Thoracic aorta (tissue), 2 donors: ENCODE measurements around the gene FAM111A. TPM values are rescaled to one million over a fixed set of nuclear protein-coding genes. Genes with fewer than 3 reads are reported as not detected.

ENCODE experiments used
- ATAC-seq: fragments of 150-250 bp; one replicate; pipeline ENCODE4 v1.8.0; 2017; ENCODE audit warnings: low read depth; ENCODE audit not compliant: insufficient number of reproducible peaks, low FRiP score
- DNase-seq: peaks from one replicate; pipeline ENCODE4 v3.0.0-alpha.2; 2020; ENCODE audit warnings: low spot score
- H3K27ac ChIP-seq, 2 donors: fragments of 200-600 bp; sonication (generic); 1 replicate in 1 of 2; 2 replicates in 1 of 2; pipeline ENCODE4 v1.5.1; 2016; ENCODE audit warnings: mild to moderate bottlenecking in 2 of 2, moderate library complexity in 2 of 2
- H3K27me3 ChIP-seq: fragments of 200-600 bp; sonication (generic); replicated peaks from 2 replicates; pipeline ENCODE4 v1.6.0; 2016; ENCODE audit warnings: mild to moderate bottlenecking; ENCODE audit not compliant: insufficient read depth
- H3K36me3 ChIP-seq: fragments of 200-600 bp; sonication (generic); one replicate; pipeline ENCODE4 v1.5.1; 2016
- H3K4me1 ChIP-seq, 2 donors: fragments of 200-600 bp; sonication (generic); 1 replicate in 1 of 2; 2 replicates in 1 of 2; pipeline versions ENCODE4 v1.5.1 to v1.6.0; 2016; ENCODE audit warnings: low read depth in 2 of 2, mild to moderate bottlenecking in 1 of 2; ENCODE audit not compliant: control insufficient read depth in 1 of 2
- H3K4me3 ChIP-seq: fragments of 200-600 bp; sonication (generic); 2 replicates; pipeline ENCODE4 v1.5.1; 2016; ENCODE audit warnings: mild to moderate bottlenecking
- H3K9me3 ChIP-seq: fragments of 200-600 bp; sonication (generic); 2 replicates; pipeline ENCODE4 v1.5.1; 2016
- CTCF ChIP-seq: fragments of 200-600 bp; sonication (generic); IDR thresholded peaks from one replicate; pipeline ENCODE4 v1.5.1; 2019; ENCODE audit warnings: antibody characterized with exemption
- total RNA-seq, 2 donors: library from RNA; depleted of rRNA; stranded (reverse); fragments of >200 nt; gene quantifications; one replicate each; pipeline versions ENCODE4 v1.1.0 to v1.2.3, GENCODE V29; 2016

Gene FAM111A
- total RNA-seq, 2 donors from 2014 or later = 23.6 to 35.6 TPM

- peak overlapping the region; percentile 94 for H3K4me3 ChIP-seq
- TF ChIP-seq CTCF = no peak
- H3K4me1 ChIP-seq = peaks cover 0 to 17% of the 10 kb centered on the region in 2 donors
- no peaks in the 10 kb centered on the region for H3K9me3 ChIP-seq
- no peak for DNase-seq
- no peaks in the 10 kb centered on the region for H3K27me3 ChIP-seq
- H3K36me3 ChIP-seq = no peaks in the 10 kb centered on the region
- ATAC-seq = no peak
- no peak overlapping the region for H3K27ac ChIP-seq
Measured at GRCh38 chr11:59172345-59173079, 29.9 kb downstream of the FAM111A start.

DNA sequence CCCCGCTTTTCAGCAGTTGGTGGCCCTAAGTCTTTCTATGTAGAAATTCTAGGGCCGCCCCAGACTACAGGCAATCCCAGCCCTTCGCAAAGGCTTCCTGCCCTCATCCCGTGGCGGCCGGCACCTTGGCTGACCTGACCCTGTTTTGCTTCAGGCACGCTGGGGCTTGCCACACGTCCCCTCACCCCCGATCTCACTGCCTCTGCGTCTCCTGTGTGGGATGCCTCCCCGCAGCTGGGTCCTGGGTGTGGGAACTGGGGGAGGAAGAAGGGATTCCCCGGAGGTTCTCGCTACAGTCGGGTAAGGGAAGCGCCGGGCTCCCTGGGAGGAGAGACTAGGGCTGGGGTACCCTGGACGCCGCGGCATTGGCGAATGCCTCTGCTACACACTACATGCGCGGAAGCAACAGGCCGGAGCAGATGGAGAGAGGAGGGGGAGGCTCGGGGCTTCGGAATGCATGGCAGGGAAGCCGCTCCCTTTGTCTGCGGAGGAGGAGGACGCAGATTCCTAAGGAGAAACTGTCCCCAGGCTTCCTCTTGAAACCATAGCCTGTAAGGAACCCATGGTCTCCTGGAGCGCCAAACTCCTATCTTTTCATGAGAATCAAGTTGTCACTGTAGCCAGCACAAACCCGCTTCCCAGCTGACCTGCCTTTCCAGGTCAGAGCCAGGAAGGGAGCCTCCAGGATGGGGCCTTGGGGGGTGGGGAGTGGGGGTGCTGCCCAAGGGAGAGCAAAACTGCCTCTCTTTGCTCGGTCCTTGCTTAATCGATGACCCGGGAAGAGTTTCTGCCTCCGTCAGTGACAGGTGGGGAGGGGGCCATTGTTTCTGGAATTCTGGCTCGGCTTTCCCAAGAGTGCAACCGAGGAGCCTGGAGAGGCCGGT lies 30.7 kb downstream of the FAM111A start:
- DNase-seq = no peak
- no peaks in the 10 kb centered on the region for H3K9me3 ChIP-seq
- no peak overlapping the region for H3K27ac ChIP-seq
- no peak for TF ChIP-seq CTCF
- peaks cover 0 to 17% of the 10 kb centered on the region in 2 donors for H3K4me1 ChIP-seq
- H3K27me3 ChIP-seq = no peaks in the 10 kb centered on the region
- no peak for ATAC-seq
- peak overlapping the region; percentile 94 for H3K4me3 ChIP-seq
- no peaks in the 10 kb centered on the region for H3K36me3 ChIP-seq

DNA sequence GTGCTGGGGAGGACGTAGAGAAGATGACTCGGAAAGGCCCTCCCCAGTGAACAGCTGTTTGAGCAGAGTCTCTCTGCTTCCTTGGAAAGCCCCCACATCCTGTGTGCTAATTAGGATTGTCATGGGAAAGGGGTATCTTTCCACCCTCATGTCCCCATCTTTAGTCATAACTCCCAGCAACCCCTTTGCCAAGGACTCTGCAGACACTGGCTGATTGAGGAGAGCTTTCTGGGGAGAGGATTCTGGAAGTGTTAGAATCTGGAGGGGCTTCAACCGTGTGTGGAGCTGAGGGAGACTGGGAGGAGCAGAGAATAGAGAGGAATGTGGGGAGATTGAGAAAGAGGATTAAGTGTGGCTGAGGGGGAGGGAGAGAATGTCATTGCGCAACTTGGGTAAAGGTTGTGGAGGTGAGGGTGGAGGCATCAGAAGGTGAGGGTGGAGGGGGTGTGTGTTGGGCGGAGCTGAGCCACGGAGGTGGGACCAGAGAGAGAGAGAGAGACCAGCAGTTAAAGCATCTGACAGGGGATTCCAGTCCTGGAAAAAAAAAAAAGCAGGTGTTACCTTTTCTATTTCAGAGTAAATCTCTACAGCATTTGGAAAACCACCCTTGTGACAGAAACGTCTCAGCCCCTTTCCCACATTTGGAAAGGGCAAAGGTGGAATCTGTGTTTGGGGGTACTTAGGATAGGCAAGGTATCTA lies 31.5 kb downstream of the FAM111A start:
- peaks cover 0 to 17% of the 10 kb centered on the region in 2 donors for H3K4me1 ChIP-seq
- H3K4me3 ChIP-seq = peak overlapping the region; percentile 94
- no peak for TF ChIP-seq CTCF
- no peak overlapping the region for H3K27ac ChIP-seq
- DNase-seq (no peak), ATAC-seq (no peak)
- no peaks in the 10 kb centered on the region for H3K36me3 ChIP-seq
- H3K27me3 ChIP-seq = no peaks in the 10 kb centered on the region
- H3K9me3 ChIP-seq = no peaks in the 10 kb centered on the region

- H3K9me3 ChIP-seq = no peaks in the 10 kb centered on the region
- H3K36me3 ChIP-seq = no peaks in the 10 kb centered on the region
- DNase-seq (no peak), ATAC-seq (no peak)
- no peak for TF ChIP-seq CTCF
- no peak overlapping the region for H3K27ac ChIP-seq
- H3K4me3 ChIP-seq = no peak overlapping the region
- H3K27me3 ChIP-seq = no peaks in the 10 kb centered on the region
- H3K4me1 ChIP-seq = peaks cover 0 to 17% of the 10 kb centered on the region in 2 donors
Measured at GRCh38 chr11:59174664-59175033, 32.0 kb downstream of the FAM111A start.

DNA sequence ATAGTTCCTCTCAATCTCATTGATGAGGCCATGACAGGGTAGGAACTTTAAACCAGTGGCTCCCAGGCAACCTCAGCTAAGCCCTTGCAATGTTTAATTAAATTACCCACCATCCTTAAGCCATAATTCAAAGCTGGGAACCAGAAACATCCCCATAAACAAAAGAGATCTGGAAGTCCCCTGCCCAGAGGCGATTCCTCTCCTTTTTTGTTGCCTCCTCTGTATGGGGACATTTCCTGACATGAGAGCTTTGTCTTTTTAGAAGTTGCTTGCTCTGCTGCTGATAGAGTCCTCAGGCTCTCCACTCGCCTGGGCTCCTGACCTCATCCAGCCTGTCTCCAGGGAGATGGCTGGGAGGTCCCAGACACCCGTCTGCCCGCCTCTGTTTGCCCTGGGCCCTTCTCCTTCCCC lies 32.4 kb downstream of the FAM111A start:
- H3K4me3 ChIP-seq = no peak overlapping the region
- H3K4me1 ChIP-seq = peaks cover 0 to 17% of the 10 kb centered on the region in 2 donors
- no peak for ATAC-seq
- no peak for TF ChIP-seq CTCF
- no peak overlapping the region for H3K27ac ChIP-seq
- no peaks in the 10 kb centered on the region for H3K36me3 ChIP-seq
- DNase-seq = no peak
- no peaks in the 10 kb centered on the region for H3K9me3 ChIP-seq
- H3K27me3 ChIP-seq = no peaks in the 10 kb centered on the region
